Neural progenitor cell (in vitro differentiated cells): Measurements from ENCODE around the gene MGLL. TPM values are rescaled to one million over a fixed set of nuclear protein-coding genes. Genes with fewer than 3 reads are reported as not detected.

Experiments
- DNase-seq: peaks from one replicate; pipeline ENCODE4 v3.0.0-alpha.2; 2016; ENCODE audit warnings: low spot score
- H2AFZ ChIP-seq: fragments of 200-600 bp; sonication (generic); replicated peaks from 2 replicates; pipeline ENCODE4 v1.6.1; 2016; ENCODE audit warnings: antibody characterized with exemption
- H3F3A ChIP-seq: fragments of 200-600 bp; sonication (generic); 2 replicates; pipeline ENCODE4 v1.6.1; 2016; ENCODE audit warnings: antibody characterized with exemption, low read depth
- H3K27ac ChIP-seq: fragments of 200-600 bp; sonication (generic); 2 replicates; pipeline ENCODE4 v1.5.1; 2016; ENCODE audit warnings: mild to moderate bottlenecking
- H3K27me3 ChIP-seq: fragments of 200-600 bp; sonication (generic); 2 replicates; pipeline ENCODE4 v1.6.1; 2016; ENCODE audit warnings: mild to moderate bottlenecking, moderate library complexity
- H3K36me3 ChIP-seq: fragments of 200-600 bp; sonication (generic); 2 replicates; pipeline ENCODE4 v1.5.1; 2016
- H3K4me1 ChIP-seq: fragments of 200-600 bp; sonication (generic); 2 replicates; pipeline ENCODE4 v1.6.1; 2016; ENCODE audit warnings: mixed run types
- H3K4me2 ChIP-seq: fragments of 200-600 bp; sonication (generic); 2 replicates; pipeline ENCODE4 v1.6.1; 2016
- H3K4me3 ChIP-seq: fragments of 200-600 bp; sonication (generic); 2 replicates; pipeline ENCODE4 v1.5.1; 2016
- H3K79me2 ChIP-seq: fragments of 200-600 bp; sonication (generic); 2 replicates; pipeline ENCODE4 v1.6.1; 2016; ENCODE audit warnings: low read depth
- H3K9ac ChIP-seq: fragments of 200-600 bp; sonication (generic); 2 replicates; pipeline ENCODE4 v1.6.1; 2016
- H3K9me3 ChIP-seq: fragments of 200-600 bp; sonication (generic); 2 replicates; pipeline ENCODE4 v1.5.1; 2016; ENCODE audit warnings: low read depth
- H4K20me1 ChIP-seq: fragments of 200-600 bp; sonication (generic); 2 replicates; pipeline ENCODE4 v1.6.1; 2016; ENCODE audit warnings: low read depth
- H3K27ac Mint-ChIP-seq: 3 replicates; pipeline ENCODE4 v1.8.0; 2021; ENCODE audit warnings: mixed read lengths
- H3K27me3 Mint-ChIP-seq: 2 replicates; pipeline ENCODE4 v1.8.0; 2022; ENCODE audit warnings: low read depth, mild to moderate bottlenecking, inconsistent platforms, moderate library complexity, mixed read lengths; ENCODE audit not compliant: insufficient read depth
- H3K36me3 Mint-ChIP-seq: 3 replicates; pipeline ENCODE4 v1.8.0; 2021; ENCODE audit warnings: mixed read lengths
- H3K4me1 Mint-ChIP-seq: 3 replicates; pipeline ENCODE4 v1.8.0; 2021; ENCODE audit warnings: mixed read lengths
- H3K4me3 Mint-ChIP-seq: 3 replicates; pipeline ENCODE4 v1.8.0; 2021; ENCODE audit warnings: mild to moderate bottlenecking, moderate library complexity, mixed read lengths
- H3K9me3 Mint-ChIP-seq: 3 replicates; pipeline ENCODE4 v1.8.0; 2020; ENCODE audit warnings: mixed read lengths
- CTCF ChIP-seq: fragments of 200-600 bp; sonication (generic); IDR thresholded peaks from 2 replicates; pipeline ENCODE4 v1.5.1; 2017; ENCODE audit warnings: antibody characterized with exemption, mild to moderate bottlenecking
- EZH2 ChIP-seq: fragments of 200-600 bp; sonication (generic); IDR thresholded peaks from 2 replicates; pipeline ENCODE4 v1.6.1; 2017; ENCODE audit warnings: antibody characterized with exemption, mild to moderate bottlenecking, moderate library complexity
- EZH2phosphoT487 ChIP-seq: fragments of 200-600 bp; sonication (generic); IDR thresholded peaks from 2 replicates; pipeline ENCODE4 v1.6.1; 2017; ENCODE audit warnings: antibody characterized with exemption
- total RNA-seq: library from RNA; depleted of rRNA; stranded (reverse); fragments of >200 nt; gene quantifications from 2 replicates; pipeline ENCODE4 v1.2.3, GENCODE V29; 2015; ENCODE audit warnings: low replicate concordance

Gene MGLL
- total RNA-seq, 1 donor from 2014 or later, result 0.15 TPM

DNA sequence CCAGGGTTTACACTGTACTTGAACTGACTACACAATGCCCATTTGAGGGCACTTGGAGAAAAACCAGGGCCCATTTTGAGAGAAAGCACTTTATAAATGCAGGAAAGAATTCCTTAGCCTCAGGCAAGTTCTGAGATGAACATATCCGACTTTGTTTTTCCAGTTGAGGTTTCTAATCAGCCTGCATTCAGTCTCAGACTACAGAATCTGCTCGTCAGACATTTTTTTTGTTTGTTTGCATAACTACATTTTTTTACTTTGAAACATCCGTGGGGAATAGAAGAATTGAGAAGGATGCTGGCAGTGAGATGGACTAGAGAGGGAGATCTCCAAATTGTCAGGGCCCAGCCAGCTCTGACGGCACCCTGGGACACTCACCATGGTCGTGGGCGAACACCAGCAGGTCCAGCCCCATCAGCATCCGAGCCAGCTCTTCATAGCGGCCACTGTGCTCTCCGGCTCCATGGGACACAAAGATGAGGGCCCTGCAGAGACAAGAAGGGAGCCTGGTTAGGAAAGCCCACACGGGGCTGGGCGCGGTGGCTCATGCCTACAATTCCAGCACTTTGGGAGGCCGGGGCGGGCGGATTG lies 40.8 kb downstream of the MGLL start:
- no peak overlapping the region for H3K4me3 Mint-ChIP-seq
- no peaks in the 10 kb centered on the region for H3K27me3 ChIP-seq
- H3K4me1 Mint-ChIP-seq, result peaks cover 17% of the 10 kb centered on the region
- no peaks in the 10 kb centered on the region for H3F3A ChIP-seq
- DNase-seq, result no peak
- no peaks in the 10 kb centered on the region for H3K36me3 ChIP-seq
- H3K27me3 Mint-ChIP-seq, result peaks cover 10% of the 10 kb centered on the region
- no peak overlapping the region for H3K27ac Mint-ChIP-seq
- peaks cover 7% of the 10 kb centered on the region for H3K4me1 ChIP-seq
- H3K9ac ChIP-seq, result no peak overlapping the region
- H3K79me2 ChIP-seq, result no peaks in the 10 kb centered on the region
- TF ChIP-seq EZH2phosphoT487 (no peak), CTCF (no peak), EZH2 (no peak)
- no peak overlapping the region for H3K4me3 ChIP-seq
- no peaks in the 10 kb centered on the region for H4K20me1 ChIP-seq
- no peak overlapping the region for H2AFZ ChIP-seq
- no peak overlapping the region for H3K27ac ChIP-seq
- peaks cover 5% of the 10 kb centered on the region for H3K9me3 Mint-ChIP-seq
- H3K4me2 ChIP-seq, result no peak overlapping the region
- H3K9me3 ChIP-seq, result no peaks in the 10 kb centered on the region
- no peaks in the 10 kb centered on the region for H3K36me3 Mint-ChIP-seq

GRCh38 chr3:127780536-127781400 lies 41.5 kb downstream of the MGLL start:
- peaks cover 11% of the 10 kb centered on the region for H3K27me3 Mint-ChIP-seq
- H3K27ac ChIP-seq, result no peak overlapping the region
- no peak for DNase-seq
- peaks cover 5% of the 10 kb centered on the region for H3K9me3 Mint-ChIP-seq
- H2AFZ ChIP-seq, result no peak overlapping the region
- H3K27me3 ChIP-seq, result no peaks in the 10 kb centered on the region
- H3K27ac Mint-ChIP-seq, result no peak overlapping the region
- H3K9ac ChIP-seq, result no peak overlapping the region
- no peaks in the 10 kb centered on the region for H3F3A ChIP-seq
- no peaks in the 10 kb centered on the region for H3K36me3 ChIP-seq
- no peaks in the 10 kb centered on the region for H3K4me1 ChIP-seq
- H3K36me3 Mint-ChIP-seq, result no peaks in the 10 kb centered on the region
- no peak overlapping the region for H3K4me3 ChIP-seq
- H3K9me3 ChIP-seq, result no peaks in the 10 kb centered on the region
- peaks cover 13% of the 10 kb centered on the region for H3K4me1 Mint-ChIP-seq
- H3K79me2 ChIP-seq, result no peaks in the 10 kb centered on the region
- H3K4me2 ChIP-seq, result no peak overlapping the region
- TF ChIP-seq EZH2phosphoT487 (no peak), CTCF (no peak), EZH2 (no peak)
- H3K4me3 Mint-ChIP-seq, result no peak overlapping the region
- H4K20me1 ChIP-seq, result no peaks in the 10 kb centered on the region

DNA sequence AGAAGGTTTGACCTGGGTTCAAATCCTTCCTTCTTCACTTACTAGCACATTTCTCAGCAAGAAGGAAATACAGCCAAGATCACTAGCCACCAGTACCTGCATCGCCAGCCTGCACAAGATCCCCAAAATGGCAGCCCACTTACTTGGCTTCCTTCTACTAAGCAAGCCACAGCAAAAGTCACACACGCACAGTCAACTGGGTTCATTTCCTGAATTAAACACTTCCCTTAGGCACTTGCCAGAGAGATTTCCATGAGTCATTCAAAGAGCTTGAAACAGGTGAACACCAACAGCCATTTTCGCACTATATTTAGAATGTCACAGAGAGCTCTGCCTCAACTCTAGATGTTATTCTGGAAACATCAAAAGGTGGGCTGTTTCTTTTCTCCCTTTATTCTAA lies 42.6 kb downstream of the MGLL start:
- Histone ChIP-seq H3K4me3 (no peak overlapping the region), H3K9me3 (no peaks in the 10 kb centered on the region), H3K9ac (no peak overlapping the region), H3K4me2 (no peak overlapping the region), H3F3A (no peaks in the 10 kb centered on the region), H3K79me2 (no peaks in the 10 kb centered on the region), H3K4me1 (no peaks in the 10 kb centered on the region), H4K20me1 (no peaks in the 10 kb centered on the region), H3K36me3 (no peaks in the 10 kb centered on the region), H3K27ac (no peak overlapping the region), H3K27me3 (no peaks in the 10 kb centered on the region), H2AFZ (no peak overlapping the region)
- Mint-ChIP-seq H3K27ac (no peak overlapping the region), H3K36me3 (no peaks in the 10 kb centered on the region), H3K4me3 (no peak overlapping the region), H3K4me1 (peaks cover 14% of the 10 kb centered on the region), H3K9me3 (peaks cover 5% of the 10 kb centered on the region), H3K27me3 (peaks cover 7% of the 10 kb centered on the region)
- TF ChIP-seq EZH2phosphoT487, result no peak
- no peak for TF ChIP-seq CTCF
- TF ChIP-seq EZH2, result no peak
- DNase-seq, result no peak
